Measurements from ENCODE around the gene NTF4. TPM values are rescaled to one million over a fixed set of nuclear protein-coding genes. Genes with fewer than 3 reads are reported as not detected.

The NTF4 gene
- total RNA-seq, 1 experiment from 2014 or later: 3.9 TPM

DNA sequence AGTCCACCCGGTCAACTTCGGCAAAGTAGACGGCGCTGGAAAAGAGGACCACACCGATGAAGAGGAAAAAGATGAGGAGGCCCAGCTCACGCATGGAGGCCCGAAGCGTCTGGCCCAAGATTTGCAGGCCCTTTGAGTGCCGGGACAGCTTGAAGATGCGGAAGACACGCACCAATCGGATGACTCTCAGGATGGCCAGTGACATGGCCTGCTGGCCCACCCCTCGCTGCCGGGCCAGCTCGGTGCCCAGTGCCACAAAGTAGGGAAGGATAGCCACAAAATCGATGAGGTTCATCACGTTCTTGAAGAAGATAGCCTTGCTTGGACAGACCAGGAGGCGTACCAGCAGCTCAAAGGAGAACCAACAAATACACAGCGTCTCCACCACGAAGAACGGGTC, 5.8 kb upstream of the NTF4 start (continued):
- TF ChIP-seq ZSCAN18 (CRISPR knock-in tag; IDR thresholded peaks at IDR 0.05) (no peak), SMAD4 (CRISPR knock-in tag; IDR thresholded peaks at IDR 0.05) (no peak), CREM (CRISPR knock-in tag; IDR thresholded peaks at IDR 0.05) (no peak)

GRCh38 chr19:49069026-49069425, 4.4 kb upstream of the NTF4 start:
- no peak overlapping the region for H3K27ac Mint-ChIP-seq
- peaks cover 32% of the 10 kb centered on the region for H3K4me1 Mint-ChIP-seq
- ChIA-PET POLR2A (no interaction called here), CTCF (interaction anchor here (1.0 to 3.3 kb wide), 5 partner anchors 13 to 141 kb away, joined by 3 to 10 read pairs (median 7); partner anchors contain the start of gene RUVBL2)
- no peak overlapping the region for H3K4me3 Mint-ChIP-seq
- ATAC-seq: no peak
- H3K27me3 Mint-ChIP-seq (ENCODE audit: low read depth): peaks cover 90% of the 10 kb centered on the region
- peaks cover 8% of the 10 kb centered on the region for H3K9me3 Mint-ChIP-seq
- no peak for TF ChIP-seq ZNF121 (CRISPR knock-in tag; IDR thresholded peaks at IDR 0.05)
- H3K36me3 Mint-ChIP-seq: no peaks in the 10 kb centered on the region; the same call in 1 of the 2 replicates
- no peak for DNase-seq (ENCODE audit: low spot score)

- Mint-ChIP-seq H3K27me3 (ENCODE audit: low read depth) (peaks cover 84% of the 10 kb centered on the region), H3K36me3 (no peaks in the 10 kb centered on the region; the same call in 1 of the 2 replicates), H3K9me3 (peaks cover 8% of the 10 kb centered on the region), H3K27ac (no peak overlapping the region), H3K4me3 (no peak overlapping the region), H3K4me1 (peaks cover 33% of the 10 kb centered on the region)
- ATAC-seq: no peak
- POLR2A ChIA-PET: interaction anchor here (1.0 kb wide), 1 partner anchor 10 kb away, joined by 4 read pairs; the partner anchor contains the start of gene CGB7
- TF ChIP-seq ZBTB21 (CRISPR knock-in tag; IDR thresholded peaks at IDR 0.05; ENCODE audit: borderline replicate concordance) (no peak), ZNF232 (CRISPR knock-in tag; IDR thresholded peaks at IDR 0.05) (no peak), IRF1 (CRISPR knock-in tag; IDR thresholded peaks at IDR 0.05) (no peak), JUN (CRISPR knock-in tag; IDR thresholded peaks at IDR 0.05) (no peak), HMGXB4 (CRISPR knock-in tag; IDR thresholded peaks at IDR 0.05) (no peak), ZNF317 (CRISPR knock-in tag; IDR thresholded peaks at IDR 0.05; ENCODE audit: borderline replicate concordance, low read depth) (no peak), ZNF671 (CRISPR knock-in tag; IDR thresholded peaks at IDR 0.05) (no peak), TEAD1 (CRISPR knock-in tag; IDR thresholded peaks at IDR 0.05) (no peak), FOXK1 (CRISPR knock-in tag; IDR thresholded peaks at IDR 0.05) (no peak), GABPB1 (CRISPR knock-in tag; IDR thresholded peaks at IDR 0.05) (no peak)
- TF ChIP-seq, protein P1, sequence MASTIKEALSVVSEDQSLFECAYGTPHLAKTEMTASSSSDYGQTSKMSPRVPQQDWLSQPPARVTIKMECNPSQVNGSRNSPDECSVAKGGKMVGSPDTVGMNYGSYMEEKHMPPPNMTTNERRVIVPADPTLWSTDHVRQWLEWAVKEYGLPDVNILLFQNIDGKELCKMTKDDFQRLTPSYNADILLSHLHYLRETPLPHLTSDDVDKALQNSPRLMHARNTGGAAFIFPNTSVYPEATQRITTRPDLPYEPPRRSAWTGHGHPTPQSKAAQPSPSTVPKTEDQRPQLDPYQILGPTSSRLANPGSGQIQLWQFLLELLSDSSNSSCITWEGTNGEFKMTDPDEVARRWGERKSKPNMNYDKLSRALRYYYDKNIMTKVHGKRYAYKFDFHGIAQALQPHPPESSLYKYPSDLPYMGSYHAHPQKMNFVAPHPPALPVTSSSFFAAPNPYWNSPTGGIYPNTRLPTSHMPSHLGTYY (CRISPR knock-in tag; IDR thresholded peaks at IDR 0.05): no peak
- TF ChIP-seq, protein P2, sequence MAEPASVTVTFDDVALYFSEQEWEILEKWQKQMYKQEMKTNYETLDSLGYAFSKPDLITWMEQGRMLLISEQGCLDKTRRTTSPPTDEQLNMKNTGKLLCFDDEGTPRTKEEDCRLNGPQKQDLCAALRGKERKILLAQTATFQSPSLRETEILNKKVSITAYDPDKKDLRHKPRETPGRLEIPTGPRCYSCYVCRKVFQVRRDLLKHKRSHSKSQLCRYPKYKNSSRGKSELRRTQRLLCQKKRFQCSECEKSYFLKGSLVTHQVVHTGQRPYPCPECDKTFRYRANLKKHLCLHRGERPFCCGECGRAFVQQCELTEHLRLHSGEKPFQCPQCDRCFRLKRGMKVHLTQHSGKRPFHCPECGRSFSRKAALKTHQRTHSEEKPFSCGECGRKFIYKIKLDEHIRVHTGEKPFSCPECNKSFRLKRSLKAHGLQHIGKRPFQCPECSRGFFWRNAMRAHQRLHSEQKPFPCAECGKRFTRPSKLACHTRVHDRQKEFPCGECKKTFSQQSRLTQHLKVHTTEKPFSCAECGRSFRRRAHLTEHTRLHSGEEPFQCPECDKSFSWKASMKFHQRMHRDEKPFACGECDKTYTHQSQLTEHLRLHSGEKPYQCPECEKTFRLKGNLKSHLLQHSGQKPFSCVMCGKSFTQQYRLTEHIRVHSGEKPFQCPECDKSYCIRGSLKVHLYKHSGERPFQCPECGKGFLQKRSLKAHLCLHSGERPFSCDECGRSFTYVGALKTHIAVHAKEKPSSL (CRISPR knock-in tag; conservative IDR thresholded peaks at IDR 0.05): no peak
- DNase-seq (ENCODE audit: low spot score): no peak
- CTCF ChIA-PET: interaction anchor here (0.6 to 3.8 kb wide), 4 partner anchors 11 to 68 kb away, joined by 3 to 19 read pairs (median 4); no protein-coding TSS in a partner anchor
Observed at GRCh38 chr19:49067554-49067953, 2.9 kb upstream of the NTF4 start.
